ENCODE results near the gene CCDC88B. TPM values are rescaled to one million over a fixed set of nuclear protein-coding genes. Genes with fewer than 3 reads are reported as not detected.

Gene CCDC88B
- total RNA-seq, 1 experiment from 2014 or later = 17.1 TPM

DNA sequence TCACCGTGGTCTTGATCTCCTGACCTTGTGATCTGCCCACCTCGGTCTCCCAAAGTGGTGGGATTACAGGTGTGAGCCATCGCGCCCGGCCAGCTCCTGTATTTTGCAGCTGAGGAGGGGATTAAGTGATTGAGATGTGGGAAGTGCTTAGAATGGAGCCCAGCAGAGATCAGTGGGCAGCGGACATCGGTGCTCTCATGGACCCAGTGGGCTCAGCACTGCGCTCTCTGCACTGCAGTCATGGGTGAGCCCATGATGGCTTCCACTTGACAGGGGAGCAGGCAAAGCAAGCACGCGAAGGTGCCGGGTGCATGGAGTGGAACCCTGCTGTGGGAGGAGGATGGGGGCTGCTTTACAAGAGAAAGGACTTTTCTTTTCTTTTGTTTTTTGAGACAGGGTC, 9.1 kb upstream of the CCDC88B start:
- TF ChIP-seq, protein P1, sequence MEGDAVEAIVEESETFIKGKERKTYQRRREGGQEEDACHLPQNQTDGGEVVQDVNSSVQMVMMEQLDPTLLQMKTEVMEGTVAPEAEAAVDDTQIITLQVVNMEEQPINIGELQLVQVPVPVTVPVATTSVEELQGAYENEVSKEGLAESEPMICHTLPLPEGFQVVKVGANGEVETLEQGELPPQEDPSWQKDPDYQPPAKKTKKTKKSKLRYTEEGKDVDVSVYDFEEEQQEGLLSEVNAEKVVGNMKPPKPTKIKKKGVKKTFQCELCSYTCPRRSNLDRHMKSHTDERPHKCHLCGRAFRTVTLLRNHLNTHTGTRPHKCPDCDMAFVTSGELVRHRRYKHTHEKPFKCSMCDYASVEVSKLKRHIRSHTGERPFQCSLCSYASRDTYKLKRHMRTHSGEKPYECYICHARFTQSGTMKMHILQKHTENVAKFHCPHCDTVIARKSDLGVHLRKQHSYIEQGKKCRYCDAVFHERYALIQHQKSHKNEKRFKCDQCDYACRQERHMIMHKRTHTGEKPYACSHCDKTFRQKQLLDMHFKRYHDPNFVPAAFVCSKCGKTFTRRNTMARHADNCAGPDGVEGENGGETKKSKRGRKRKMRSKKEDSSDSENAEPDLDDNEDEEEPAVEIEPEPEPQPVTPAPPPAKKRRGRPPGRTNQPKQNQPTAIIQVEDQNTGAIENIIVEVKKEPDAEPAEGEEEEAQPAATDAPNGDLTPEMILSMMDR (IDR thresholded peaks at IDR 0.05) = no peak
- TF ChIP-seq SIN3A (IDR thresholded peaks at IDR 0.05; ENCODE audit: borderline replicate concordance, insufficient read depth, low read depth, low read length) = no peak
- TF ChIP-seq, protein P2, sequence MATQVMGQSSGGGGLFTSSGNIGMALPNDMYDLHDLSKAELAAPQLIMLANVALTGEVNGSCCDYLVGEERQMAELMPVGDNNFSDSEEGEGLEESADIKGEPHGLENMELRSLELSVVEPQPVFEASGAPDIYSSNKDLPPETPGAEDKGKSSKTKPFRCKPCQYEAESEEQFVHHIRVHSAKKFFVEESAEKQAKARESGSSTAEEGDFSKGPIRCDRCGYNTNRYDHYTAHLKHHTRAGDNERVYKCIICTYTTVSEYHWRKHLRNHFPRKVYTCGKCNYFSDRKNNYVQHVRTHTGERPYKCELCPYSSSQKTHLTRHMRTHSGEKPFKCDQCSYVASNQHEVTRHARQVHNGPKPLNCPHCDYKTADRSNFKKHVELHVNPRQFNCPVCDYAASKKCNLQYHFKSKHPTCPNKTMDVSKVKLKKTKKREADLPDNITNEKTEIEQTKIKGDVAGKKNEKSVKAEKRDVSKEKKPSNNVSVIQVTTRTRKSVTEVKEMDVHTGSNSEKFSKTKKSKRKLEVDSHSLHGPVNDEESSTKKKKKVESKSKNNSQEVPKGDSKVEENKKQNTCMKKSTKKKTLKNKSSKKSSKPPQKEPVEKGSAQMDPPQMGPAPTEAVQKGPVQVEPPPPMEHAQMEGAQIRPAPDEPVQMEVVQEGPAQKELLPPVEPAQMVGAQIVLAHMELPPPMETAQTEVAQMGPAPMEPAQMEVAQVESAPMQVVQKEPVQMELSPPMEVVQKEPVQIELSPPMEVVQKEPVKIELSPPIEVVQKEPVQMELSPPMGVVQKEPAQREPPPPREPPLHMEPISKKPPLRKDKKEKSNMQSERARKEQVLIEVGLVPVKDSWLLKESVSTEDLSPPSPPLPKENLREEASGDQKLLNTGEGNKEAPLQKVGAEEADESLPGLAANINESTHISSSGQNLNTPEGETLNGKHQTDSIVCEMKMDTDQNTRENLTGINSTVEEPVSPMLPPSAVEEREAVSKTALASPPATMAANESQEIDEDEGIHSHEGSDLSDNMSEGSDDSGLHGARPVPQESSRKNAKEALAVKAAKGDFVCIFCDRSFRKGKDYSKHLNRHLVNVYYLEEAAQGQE (IDR thresholded peaks at IDR 0.05; ENCODE audit: insufficient read depth in 1 of 2, low read depth in 2 of 2, low read length in 1 of 2) = no peak
- no peak for TF ChIP-seq TCF7L2 (IDR thresholded peaks at IDR 0.05; ENCODE audit: low read depth, low read length)
- no peak for TF ChIP-seq POLR2AphosphoS5 (IDR thresholded peaks at IDR 0.05; ENCODE audit: low read depth, low read length)
- ChIA-PET POLR2A (interaction anchor here (0.6 to 1.8 kb wide), 3 partner anchors 13 to 146 kb away, joined by 3 to 12 read pairs (median 3); partner anchors contain the start of genes PRDX5 and TRMT112), CTCF (interaction anchor here (1.5 to 1.9 kb wide), 4 partner anchors 13 to 26 kb away, joined by 9 to 16 read pairs (median 11); partner anchors contain the start of genes PRDX5 and TRMT112)
- peaks cover 26% of the 10 kb centered on the region for H3K4me1 ChIP-seq (ENCODE audit: control insufficient read depth, insufficient read depth, low read length)
- H3K27me3 ChIP-seq (ENCODE audit: control insufficient read depth, insufficient read depth, low read length) = no peaks in the 10 kb centered on the region
- in situ Hi-C loops (cut with HindIII; ENCODE audit: low pct_unique_long_range_greater_than_20kb, low sequenced_read_pairs) (no loop called here), intact Hi-C loops (cut with micrococcal nuclease; ENCODE audit: unreplicated experiment) (no loop called here)
- no peak overlapping the region for H3K27ac ChIP-seq (ENCODE audit: low read length)
- DNase-seq (ENCODE audit: low read depth, low spot score) (no peak), ATAC-seq (no peak)
- no peaks in the 10 kb centered on the region for H3K9me3 ChIP-seq (ENCODE audit: control insufficient read depth, insufficient read depth, low read depth, low read length)
- H3K4me3 ChIP-seq (ENCODE audit: low read depth in 2 of 2, low read length in 2 of 2) = no peak overlapping the region
- H3K36me3 ChIP-seq (ENCODE audit: control insufficient read depth, insufficient read depth, low read length) = no peaks in the 10 kb centered on the region
- BruUV-seq (replicated peaks) = no TSS peak

DNA sequence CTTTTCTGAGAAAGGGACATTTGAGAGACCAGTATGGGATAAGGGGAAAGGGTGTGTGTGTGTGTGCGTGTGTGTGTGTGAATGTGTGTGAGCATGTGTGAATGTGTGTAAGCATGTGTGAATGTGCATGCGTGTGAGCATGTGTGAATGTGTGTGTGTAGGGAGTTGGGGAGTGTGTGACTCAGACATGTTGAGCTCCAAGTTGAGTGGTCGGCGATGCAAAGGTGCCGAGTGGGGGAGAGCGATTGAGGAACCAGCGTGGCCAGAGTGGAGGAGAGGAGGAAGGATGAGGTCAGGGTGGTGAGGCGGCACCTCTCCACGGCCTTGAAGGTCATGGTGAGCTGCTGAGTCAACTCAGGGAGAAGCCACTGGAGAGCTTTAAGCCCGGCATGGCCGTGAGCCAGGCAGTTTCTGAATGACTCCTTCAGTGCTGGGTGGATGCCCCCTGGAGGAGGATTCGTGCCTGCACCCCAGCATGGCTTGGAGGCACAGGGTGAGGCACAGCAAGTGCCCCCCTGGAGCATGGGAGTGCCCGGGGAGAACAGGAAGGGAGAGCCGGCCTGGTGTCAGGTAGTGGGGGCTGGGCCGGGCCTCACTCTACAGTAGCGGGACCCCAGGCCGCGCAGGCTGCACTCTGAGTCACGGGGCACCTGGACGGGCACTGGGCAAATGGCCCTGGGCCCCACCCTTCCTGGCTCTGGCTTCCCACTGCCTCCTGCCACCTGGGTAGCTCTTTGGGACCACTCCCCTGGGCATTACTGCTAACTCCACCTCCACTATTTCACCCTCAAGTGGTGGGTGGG, 8.2 kb upstream of the CCDC88B start:
- intact Hi-C loops (cut with micrococcal nuclease; ENCODE audit: unreplicated experiment) = no loop called here
- BruUV-seq (replicated peaks) = no TSS peak
- H3K9me3 ChIP-seq (ENCODE audit: control insufficient read depth, insufficient read depth, low read depth, low read length) = no peaks in the 10 kb centered on the region
- H3K27ac ChIP-seq (ENCODE audit: low read length) = peak overlapping the region; percentile 61
- ATAC-seq = peak; percentile 86
- peak; percentile 80 for DNase-seq (ENCODE audit: low read depth, low spot score)
- peaks cover 26% of the 10 kb centered on the region for H3K4me1 ChIP-seq (ENCODE audit: control insufficient read depth, insufficient read depth, low read length)
- no peak for TF ChIP-seq SIN3A (IDR thresholded peaks at IDR 0.05; ENCODE audit: borderline replicate concordance, insufficient read depth, low read depth, low read length)
- TF ChIP-seq POLR2AphosphoS5 (IDR thresholded peaks at IDR 0.05; ENCODE audit: low read depth, low read length) = no peak
- TF ChIP-seq, protein P1 (IDR thresholded peaks at IDR 0.05) = no peak; the same call in 1 of the 2 replicates
- no peak; the same call in 1 of the 2 replicates for TF ChIP-seq TCF7L2 (IDR thresholded peaks at IDR 0.05; ENCODE audit: low read depth, low read length)
- TF ChIP-seq, protein P2 (IDR thresholded peaks at IDR 0.05; ENCODE audit: insufficient read depth in 1 of 2, low read depth in 2 of 2, low read length in 1 of 2) = no peak
- no peaks in the 10 kb centered on the region for H3K27me3 ChIP-seq (ENCODE audit: control insufficient read depth, insufficient read depth, low read length)
- no peaks in the 10 kb centered on the region for H3K36me3 ChIP-seq (ENCODE audit: control insufficient read depth, insufficient read depth, low read length)
- in situ Hi-C loops (cut with HindIII; ENCODE audit: low pct_unique_long_range_greater_than_20kb, low sequenced_read_pairs) = no loop called here
- peak overlapping the region in 1 of 2 experiments; percentile 28; a peak in 2 of 4 replicates for H3K4me3 ChIP-seq (ENCODE audit: low read depth in 2 of 2, low read length in 2 of 2)
- ChIA-PET POLR2A (interaction anchor here (0.5 to 1.8 kb wide), 6 partner anchors 9 to 147 kb away, joined by 3 to 12 read pairs (median 3); partner anchors contain the start of genes PRDX5 and TRMT112), CTCF (interaction anchor here (0.6 to 1.9 kb wide), 9 partner anchors 9 to 152 kb away, joined by 3 to 16 read pairs (median 4); partner anchors contain the start of genes PRDX5 and TRMT112)

Measured in Panc1 (cell line).